GM18508 (cell line): ENCODE measurements around the gene TECR.
"Not testable (repeated sequence)": the region's sequence is repeated elsewhere in the genome, so short reads cannot be mapped to it uniquely, and the experiment has no call there.

Experiments used
- ATAC-seq: cut with Tn5 transposase; IDR thresholded peaks from one replicate; pipeline ENCODE4 v1.9.1; 2021; ENCODE audit warnings: moderate number of reproducible peaks; ENCODE audit not compliant: insufficient read depth, unreplicated experiment

TECR gene

DNA sequence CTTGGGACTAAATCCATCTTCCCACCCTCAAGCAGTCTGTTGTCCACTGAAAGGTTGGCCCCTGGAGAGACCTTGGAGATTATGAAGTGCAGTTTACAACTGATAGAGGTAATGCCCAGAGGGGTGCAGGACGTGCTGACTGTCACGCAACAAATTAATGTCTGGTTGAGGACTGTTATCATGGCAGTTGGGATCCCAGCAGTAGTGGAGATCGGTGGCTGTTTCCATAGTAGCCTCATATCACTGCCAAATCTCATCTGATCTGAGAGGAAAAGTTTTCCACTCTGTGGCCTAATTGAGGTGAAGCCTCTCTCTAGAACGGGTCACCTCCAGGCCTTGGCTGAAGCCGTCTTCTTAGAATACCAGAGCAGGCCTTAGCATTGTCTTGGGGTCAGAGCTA is 4.1 kb downstream of the TECR start:
- ATAC-seq = no peak

DNA sequence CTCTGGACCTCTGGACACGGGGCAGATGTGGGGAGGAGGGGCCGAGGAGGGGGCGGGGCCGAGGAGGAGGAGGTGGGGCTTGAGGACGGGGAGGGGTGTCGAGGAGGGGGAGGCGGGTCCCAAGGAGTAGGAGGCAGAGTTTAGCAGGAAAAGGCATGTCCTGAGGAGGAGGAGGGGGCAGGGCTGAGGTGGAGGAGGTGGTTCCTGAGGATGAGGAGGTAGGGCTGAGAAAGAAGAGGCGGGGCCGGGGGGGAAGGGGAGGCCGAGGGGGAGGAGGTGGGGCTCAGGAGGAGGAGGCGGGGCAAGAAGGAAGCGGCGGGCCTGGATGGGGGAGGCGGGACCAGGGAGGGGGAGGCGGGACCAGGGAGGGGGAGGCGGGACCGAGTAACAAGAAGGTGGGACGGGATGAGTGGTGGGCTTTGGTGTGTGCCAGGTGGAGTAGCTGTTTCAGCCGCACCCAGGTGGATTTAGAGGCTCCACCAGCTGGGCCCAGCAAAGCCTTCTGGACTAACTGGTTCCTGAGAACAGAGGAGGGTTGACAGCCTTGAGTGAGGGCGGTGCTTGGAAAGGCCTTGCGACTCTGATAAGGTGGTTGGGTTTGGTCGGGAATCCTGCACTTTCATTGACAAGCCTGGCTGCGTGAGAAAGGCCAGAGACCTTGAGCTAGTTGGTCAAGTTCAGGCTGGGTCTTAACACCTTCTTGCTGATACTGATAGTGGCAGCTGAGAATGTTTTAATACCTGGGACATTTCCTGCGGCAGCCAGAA is 7.7 kb downstream of the TECR start:
- ATAC-seq = no peak

DNA sequence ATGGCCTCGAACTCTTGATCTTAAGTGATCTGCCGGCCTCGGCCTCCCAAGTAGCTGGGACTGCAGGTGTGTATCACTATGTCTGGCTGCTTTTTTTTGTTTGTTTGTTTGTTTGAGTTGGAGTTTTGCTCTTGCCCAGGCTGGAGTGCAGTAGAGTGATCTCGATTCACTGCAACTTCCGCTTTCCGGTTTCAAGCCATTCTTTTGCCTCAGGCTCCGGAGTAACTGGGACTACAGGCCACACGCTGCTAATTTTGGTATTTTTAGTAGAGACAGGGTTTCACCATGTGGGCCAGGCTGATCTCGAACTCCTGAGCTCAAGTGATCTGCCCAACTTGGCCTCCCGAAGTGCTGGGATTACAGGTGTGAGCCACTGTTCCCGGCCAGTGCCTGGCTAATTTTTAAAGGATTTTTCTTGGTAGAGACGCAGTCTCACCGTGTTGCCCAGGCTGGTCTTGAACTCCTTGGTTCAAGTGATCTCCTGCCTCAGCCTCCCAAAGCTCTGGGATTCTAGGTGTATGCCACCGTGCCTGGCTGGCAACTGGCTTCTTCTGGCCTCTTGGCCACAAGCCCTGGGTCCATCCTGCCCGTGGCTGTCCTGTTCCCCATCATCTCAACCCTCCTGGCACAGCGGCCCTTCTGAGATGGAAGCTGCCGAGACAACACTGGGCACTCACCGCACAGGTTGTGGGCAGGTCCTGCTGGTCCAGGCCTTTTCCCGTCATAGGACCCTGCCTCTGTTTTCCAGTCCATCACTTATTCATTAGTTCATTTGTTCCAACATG is 11.5 kb downstream of the TECR start:
- ATAC-seq = no peak

DNA sequence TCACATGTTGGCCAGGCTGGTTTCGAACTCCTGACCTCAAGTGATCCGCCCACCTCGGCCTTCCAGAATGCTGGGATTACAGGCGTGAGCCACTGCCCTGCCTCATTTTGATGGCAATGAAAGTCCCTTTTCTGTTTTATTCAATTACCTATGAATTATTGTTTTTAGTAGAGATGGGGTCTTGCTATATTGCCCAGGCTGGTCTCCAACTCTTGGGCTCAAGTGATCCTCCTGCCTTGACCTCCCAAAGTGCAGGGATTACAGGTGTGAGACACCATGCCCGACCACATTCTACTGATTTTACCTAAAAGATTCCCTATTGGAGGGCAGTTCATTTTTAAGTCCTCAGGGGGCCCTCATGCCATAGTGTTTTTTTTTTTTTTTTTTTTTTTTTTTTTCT is 12.6 kb downstream of the TECR start:
- ATAC-seq = not testable (repeated sequence)

DNA sequence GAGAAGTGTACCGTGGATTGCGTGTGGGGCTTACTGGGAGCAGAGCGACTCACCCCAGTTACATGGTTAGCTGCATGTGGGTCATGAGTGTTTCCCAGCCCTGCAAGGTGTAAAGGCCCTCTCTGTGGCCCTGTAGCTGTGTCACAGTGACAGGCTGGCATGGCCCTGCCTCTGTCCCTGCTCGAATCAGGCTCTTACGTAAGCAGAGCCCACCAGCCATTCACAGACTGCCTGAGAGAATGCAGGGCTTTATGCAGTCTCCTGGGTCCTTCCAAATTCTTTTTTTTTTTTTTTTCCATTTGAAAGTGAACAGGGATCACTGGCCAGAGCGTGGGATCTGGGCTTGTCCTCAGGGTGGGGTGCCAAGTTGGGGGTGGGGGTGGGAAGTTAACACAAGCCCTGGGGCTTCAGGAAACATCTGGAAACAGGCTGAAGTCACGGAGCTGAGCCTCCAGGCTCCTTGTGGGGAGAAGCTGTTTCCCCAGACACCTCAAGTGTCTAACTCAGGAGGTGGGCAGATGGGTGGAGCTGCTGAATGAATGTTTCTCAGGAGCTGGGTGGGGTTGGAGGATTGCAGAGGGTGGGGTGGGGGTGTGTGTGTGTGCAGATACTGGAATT is 13.4 kb downstream of the TECR start:
- ATAC-seq = no peak

DNA sequence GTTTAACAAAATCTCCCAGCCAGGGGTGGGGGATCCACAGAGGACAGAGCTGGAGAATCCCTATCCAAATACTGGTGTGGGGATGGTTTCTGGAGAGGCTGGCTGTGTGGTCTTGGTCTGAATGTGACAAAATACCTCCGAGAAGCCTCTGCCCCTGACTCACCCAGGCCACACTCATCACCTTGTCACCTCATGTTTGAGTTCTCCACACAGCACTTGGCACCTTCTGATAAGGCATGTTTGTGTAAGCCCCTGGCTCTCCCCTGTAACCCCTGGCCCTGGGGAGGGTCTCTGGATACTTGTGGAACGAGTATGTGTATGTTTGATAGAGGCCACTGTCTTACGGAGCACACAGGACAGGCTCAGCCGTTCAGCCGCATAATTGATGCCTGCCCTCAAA is 14.7 kb downstream of the TECR start:
- no peak for ATAC-seq

DNA sequence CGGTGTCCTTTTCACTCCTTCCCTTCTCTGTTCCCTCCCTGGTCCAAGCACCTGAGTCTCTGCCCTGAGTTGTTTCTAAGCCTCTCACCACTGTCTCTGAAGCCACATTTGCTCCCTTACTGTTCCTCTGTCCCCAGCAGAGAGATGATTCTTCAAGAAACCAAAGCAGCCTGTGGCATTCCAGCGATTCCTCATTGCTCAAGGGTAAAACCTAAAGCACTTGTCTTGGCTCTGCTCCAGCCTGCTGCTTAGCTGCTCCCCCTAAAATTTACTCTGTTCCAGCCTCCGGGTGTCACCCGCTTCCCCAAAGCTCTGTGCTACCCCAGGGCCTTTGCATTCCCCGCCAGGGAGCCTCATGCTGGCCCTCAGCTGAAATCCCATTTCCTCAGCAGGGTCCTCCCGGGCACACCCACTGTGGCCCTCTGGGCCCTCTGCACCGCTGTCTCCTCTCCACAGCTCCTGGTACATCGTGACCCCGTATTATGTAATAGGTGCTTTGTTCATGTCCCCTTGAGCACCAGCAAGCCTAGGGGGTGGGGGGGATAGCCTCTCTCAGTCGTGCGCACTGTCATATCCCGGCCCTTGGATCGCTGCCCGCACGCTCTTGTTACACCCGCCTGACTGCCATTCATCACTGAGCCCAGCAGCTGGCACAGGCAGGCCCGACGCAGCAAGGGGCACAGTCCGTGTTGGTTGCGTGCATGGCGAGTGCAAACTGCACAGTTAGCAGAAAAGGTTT is 15.8 kb downstream of the TECR start:
- no peak for ATAC-seq

DNA sequence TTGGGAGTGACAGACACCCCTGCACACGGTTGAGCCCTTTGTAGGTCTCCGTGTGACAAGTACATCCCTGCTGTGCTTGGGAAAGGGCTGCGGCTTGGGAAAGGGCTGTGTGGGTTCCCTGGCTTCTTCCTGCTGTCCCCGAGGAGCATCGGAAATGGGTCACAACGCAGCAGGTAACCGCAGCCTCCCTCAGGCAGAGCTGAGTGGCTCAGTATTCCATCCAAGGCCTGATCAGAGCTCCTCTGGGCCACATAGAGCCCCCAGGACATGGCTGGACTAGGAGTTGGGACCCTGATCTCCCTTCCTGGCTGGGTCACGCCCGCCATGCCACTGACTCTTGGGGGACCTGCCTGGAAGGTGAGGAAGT is 16.3 kb downstream of the TECR start:
- ATAC-seq = no peak

DNA sequence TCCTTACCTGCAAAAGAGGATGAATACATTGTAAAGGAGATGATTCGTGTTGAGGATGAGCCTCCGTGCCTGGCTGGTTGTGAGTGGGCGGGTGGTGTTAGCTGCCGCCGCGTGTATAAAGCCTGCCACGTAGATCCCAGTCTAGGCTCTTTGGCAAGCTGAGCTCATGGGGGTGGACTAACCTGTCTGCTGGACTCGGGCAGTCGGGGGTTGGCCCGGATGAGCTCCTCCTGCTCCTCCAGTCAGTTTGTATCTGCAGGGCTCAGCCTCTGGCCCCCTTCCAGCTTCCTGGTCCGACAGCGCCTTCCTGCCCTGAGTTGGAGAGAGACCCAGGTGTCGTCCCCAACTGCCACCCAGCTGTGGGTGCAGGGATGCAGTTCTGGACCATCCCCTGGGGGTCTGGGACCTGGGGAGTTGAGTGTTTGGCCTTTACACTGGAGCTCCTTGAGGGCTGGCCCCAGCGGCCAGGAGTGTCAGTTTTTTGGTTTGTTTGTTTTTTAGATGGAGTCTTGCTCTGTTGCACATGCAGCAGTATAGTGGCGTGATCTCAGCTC is 20.9 kb downstream of the TECR start:
- no peak for ATAC-seq

DNA sequence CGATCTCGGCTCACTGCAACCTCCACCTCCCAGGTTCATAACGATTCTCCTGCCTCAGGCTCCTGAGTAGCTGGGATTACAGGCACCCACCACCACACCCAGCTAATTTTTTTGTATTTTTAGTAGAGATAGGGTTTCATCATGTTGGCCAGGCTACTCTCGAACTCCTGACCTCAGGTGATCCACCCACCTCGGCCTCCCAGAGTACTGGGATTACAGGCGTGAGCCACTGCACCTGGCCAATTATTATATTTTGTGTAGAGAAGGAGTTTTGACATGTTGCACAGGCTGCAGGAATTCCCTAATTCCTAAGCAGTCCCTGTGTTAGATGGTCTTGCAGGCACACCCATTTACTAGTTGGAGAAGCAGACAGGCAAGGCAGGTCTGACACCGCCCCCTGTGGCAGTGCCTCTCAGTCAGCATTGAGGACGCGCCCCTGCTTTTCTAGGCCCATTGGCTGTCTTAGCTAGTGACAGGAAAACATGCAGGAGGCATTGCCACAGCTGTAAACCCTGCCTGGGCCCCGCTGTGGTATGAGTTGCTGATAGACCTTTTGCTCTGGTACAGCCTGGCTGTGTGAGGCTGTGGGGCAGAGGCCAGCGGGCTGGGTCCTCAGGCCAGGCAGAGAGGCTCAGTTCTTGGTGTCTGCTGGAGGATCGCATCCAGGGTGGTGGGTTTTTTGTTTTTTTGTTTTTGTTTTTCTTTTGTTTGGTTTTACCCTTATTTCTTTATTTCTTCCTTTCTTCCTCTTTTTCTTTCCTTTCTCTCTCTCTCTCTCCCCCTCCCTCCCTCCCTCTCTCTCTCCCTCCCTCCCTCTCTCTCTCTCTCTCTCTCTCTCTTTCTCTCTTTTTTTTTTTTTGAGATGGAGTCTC is 22.0 kb downstream of the TECR start:
- ATAC-seq = not testable (repeated sequence)

DNA sequence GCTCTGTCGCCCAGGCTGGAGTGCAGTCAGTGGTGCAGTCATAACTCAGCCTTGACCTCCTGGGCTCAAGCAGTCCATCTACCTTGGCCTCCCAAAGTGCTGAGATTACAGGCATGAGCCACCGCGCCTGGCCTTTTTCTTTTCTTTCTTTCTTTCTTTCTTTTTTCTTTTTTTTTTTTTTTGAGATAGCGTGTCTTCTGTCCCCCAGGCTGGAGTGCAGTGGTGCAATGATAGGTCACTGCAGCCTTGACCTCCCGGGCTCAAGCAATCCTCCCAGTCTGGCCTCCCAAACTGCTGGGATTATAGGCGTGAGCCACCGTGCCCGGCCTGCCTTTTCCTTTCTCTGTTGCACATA is 22.6 kb downstream of the TECR start:
- not testable (repeated sequence) for ATAC-seq

DNA sequence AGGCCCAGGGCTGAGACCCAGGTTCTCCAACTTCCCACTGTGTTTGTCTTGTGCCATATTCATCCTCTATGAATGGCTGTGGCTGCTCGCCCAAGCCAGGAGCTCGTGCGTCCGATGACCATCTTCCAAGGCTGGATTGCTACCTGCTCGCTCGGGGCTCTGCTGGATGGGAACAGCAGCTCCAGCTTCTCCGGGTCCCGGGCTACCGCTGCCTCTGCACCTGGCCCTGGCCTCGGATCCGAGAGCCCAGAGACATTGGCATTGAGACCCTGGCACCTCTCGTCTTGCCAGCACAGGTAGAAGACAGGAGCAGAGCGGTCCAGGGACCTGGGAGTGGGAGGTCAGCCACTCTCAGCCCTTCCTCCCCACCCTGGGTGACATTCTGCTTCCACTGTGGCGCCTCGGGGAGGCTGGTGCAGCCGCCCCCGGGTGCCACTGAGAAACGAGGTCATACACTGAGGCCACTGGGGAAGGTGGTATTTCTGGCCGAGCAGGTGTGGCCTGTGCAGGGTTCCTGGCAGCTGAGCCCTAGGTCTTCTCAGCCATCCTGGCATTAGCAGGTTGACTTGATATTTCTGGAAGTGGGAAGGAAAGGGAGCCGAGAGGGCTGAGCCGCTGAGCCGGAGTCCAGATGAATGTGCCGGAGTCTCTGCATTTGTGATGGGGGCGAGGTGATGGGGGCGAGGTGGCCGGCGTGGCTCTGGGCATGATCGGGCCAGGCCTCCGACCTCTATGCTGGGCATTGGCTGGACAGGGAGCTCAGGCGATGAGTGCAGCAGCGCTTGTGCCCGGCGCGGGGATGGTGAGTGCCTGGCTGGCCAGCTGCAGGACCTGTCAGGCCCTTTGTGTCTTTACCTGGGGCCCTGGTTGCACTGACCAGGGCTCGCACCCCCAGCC is 23.9 kb downstream of the TECR start:
- ATAC-seq = no peak

DNA sequence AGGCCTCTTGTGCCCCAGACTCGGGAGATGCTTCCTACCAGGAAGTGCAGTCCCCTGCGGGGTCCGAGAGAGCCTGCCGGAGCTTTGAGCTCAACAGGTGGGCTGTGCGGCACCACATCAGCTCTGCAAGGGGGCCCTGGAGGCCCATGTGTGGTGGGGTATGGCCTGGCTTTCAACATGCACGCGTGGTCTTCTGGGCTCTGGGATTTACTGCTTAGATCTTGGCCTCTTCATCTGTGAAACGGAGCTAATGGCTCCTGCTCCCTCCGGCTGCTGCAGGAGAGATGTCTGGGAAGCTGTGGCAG is 24.5 kb downstream of the TECR start:
- ATAC-seq = no peak

DNA sequence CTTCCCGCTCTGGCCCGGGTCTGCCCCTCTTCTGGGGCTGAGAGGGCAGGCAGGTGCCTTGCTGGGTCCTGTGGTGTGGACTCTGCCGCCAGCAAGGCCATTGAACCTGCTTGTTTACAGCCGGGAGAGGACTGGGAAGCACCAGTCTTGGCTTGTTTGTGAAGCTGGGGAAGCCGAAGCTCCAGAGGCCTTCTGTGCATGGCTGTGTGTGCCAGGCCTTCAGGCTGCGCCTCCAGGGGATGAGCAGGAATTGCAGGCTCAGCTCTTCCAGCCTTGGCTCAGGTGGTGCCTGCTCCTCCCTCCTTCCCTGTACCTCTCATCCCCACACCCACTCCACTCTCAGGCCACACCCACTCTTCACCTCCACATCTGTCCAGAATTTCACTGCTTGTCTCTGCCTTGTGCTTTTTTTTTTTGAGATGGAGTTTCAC is 25.0 kb downstream of the TECR start:
- no peak for ATAC-seq

DNA sequence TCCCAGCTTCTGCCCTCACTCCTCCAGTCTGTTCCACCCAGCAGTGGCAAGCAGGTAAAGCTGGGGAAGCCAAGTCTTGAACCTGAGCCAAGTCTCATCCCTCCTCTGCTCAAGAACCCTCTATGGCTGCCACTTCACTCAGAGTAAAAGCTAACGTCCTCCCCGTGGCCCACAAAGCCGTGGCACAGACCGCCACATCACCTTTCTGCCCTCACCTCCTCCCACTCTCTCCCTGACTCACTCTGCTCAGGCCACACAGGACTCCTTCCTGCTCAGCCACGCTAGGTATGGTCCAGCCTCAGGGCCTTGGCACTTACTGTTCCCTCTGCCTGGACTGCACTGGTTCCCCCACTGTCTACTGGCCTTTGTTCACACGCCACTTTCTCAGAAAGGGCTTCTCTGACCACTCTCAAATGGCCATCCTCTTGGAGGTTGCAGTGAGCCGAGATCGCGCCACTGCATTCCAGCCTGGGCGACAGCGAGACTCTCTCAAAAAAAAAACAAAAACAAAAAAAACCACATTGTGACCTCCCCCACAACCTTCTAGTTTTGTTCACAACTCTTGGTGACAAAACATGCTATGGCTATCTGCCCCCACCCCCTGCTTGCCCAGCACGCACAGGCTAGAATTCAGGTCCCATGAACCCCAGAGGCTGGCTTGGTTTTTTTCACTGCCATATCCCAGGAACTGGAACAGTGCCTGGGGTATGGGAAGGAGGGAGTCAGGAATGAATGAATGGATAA is 26.7 kb downstream of the TECR start:
- no peak for ATAC-seq

DNA sequence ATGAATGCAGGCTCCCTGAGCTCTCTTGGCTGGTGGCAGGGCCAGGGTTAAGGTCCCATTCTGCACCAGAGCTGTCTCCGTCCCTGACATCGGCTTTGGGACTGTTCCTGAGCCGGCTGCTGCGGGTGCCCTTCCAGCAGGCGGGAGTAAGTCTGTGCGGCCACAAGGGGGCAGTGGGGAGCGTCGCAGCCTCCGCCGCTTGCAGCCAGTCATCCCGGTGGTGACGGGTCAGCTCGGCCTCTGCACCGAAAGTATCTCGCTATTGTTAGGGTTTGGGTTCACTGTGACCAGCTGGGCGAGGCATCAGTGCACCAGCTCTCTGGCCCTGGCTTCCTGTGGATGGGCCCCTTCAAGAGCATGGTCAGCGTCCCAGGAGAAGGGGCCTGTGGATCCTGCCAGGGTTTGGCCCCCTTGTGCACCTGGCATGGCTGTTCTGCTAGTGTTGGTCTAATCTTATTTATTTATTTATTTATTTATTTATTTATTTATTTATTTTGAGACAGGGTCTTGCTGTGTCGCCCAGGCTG is 27.3 kb downstream of the TECR start:
- ATAC-seq = no peak

DNA sequence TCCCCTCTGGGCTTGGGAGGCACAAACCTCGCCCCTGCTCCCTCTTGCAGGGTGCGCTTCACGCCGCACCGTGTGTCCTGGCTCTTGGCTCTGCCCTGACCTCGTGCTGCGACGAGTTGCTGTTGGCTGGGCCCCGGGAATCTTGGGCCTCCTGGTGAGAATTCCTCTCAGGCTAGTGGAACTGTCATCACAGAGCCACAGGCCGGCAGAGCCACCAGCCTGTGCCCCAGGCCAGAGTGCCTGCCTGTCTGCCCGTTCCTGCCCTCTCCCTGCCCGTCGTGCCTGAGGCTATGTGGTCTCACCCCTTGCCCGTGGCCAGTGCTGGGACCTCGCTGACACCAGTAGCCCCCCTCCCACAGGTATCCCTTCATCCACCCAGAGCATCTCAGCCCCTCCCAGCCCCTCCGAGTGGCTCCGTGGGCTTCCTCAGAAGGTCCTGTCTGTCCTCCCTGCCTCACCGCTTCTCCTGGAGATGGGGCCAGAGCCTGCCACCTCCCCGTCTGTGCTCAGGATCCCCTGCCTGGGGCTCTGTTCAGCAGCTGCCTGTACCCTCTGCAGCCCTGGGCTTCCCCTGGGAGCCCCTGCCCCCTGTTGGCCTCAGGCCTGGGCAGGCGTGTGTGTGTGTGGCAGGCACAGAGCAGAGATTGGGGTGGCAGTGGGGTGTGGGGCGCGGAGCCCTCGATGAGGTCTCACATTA is 29.1 kb downstream of the TECR start:
- ATAC-seq = no peak
